ENCODE data around the gene LMX1B.

- TF ChIP-seq EZH2 (IDR thresholded peaks at IDR 0.05; ENCODE audit: borderline replicate concordance, low read depth, low read length, poor library complexity, severe bottlenecking) (no peak), CTCF (conservative IDR thresholded peaks at IDR 0.05; ENCODE audit: low read depth, low read length) (no peak)
These were observed 107.2 kb downstream of the LMX1B start for GRCh38 chr9:126720661-126721563.
